Endothelial cell of umbilical vein (primary cell): ENCODE results near the gene PARVA. TPM values are rescaled to one million over a fixed set of nuclear protein-coding genes. Genes with fewer than 3 reads are reported as not detected.

Experiments
- BruUV-seq: library from RNA; stranded (reverse); fragments of 400-500 nt; replicated peaks from 2 replicates; lab custom pipeline; 2021; lab: Mats Ljungman, UMichigan
- CTCF ChIA-PET: fragments of 300-600, 350-600 bp; sonication (Branson Sonifier 250); formaldehyde crosslinking; loops from one replicate; lab custom pipeline; 2021; ENCODE audit warnings: antibody characterized with exemption, inconsistent platforms; lab: Charles Lee
- POLR2A ChIA-PET: fragments of 300-600, 350-600 bp; sonication (Branson Sonifier 250); formaldehyde crosslinking; loops from one replicate; lab custom pipeline; 2021; ENCODE audit warnings: antibody characterized with exemption, inconsistent platforms; lab: Charles Lee
- DNase-seq: peaks from one replicate; pipeline ENCODE4 v3.0.0-alpha.2; 2011; ENCODE audit warnings: low read depth, low spot score
- FAIRE-seq: peaks from 2 replicates; lab custom pipeline; 2011; peaks lifted over from hg19 to GRCh38; lab: Jason Lieb, UNC
- H2AFZ ChIP-seq: 2 replicates; pipeline ENCODE4 v1.6.0; 2012; ENCODE audit warnings: low read depth, low read length, control low read depth, inconsistent platforms
- H3K27ac ChIP-seq: 2 replicates; pipeline ENCODE4 v1.5.1; 2011; ENCODE audit warnings: low read depth, mild to moderate bottlenecking, control low read depth, low read length, moderate library complexity; ENCODE audit not compliant: insufficient read depth
- H3K27me3 ChIP-seq, 2 experiments: 2 replicates each; pipeline versions ENCODE4 v1.6.0 to v1.6.1; 2011; ENCODE audit warnings: low read length in 2 of 2, mixed read lengths in 1 of 2; ENCODE audit not compliant: control insufficient read depth in 2 of 2, insufficient read depth in 2 of 2
- H3K36me3 ChIP-seq, 2 experiments: 2 replicates in 1 of 2; 3 replicates in 1 of 2; pipeline ENCODE4 v1.5.1; 2011; ENCODE audit warnings: low read length in 2 of 2, mild to moderate bottlenecking in 1 of 2, moderate library complexity in 1 of 2; ENCODE audit not compliant: control insufficient read depth in 2 of 2, insufficient read depth in 2 of 2; ENCODE audit errors: extremely low read depth in 1 of 2
- H3K4me1 ChIP-seq: 3 replicates; pipeline ENCODE4 v1.5.1; 2011; ENCODE audit warnings: mild to moderate bottlenecking, low read length; ENCODE audit not compliant: control insufficient read depth, insufficient read depth; ENCODE audit errors: extremely low read depth
- H3K4me2 ChIP-seq: 2 replicates; pipeline ENCODE4 v1.6.1; 2011; ENCODE audit warnings: low read length, control low read depth, mixed read lengths; ENCODE audit not compliant: insufficient read depth
- H3K4me3 ChIP-seq, 3 experiments: fragments of 200-600 bp in 1 of 3; sonication (generic), shearing (Covaris generic) in 1 of 3; replicated peaks in 1 of 3; 2 replicates each; pipeline ENCODE4 v1.5.1; 2011 to 2016; ENCODE audit warnings: control low read depth in 3 of 3, low read length in 3 of 3, mild to moderate bottlenecking in 2 of 3, inconsistent platforms in 1 of 3, low read depth in 1 of 3, moderate library complexity in 1 of 3; ENCODE audit not compliant: insufficient read depth in 1 of 3
- H3K79me2 ChIP-seq: 2 replicates; pipeline ENCODE4 v1.6.0; 2012; ENCODE audit warnings: low read length, inconsistent platforms; ENCODE audit not compliant: control insufficient read depth, insufficient read depth
- H3K9ac ChIP-seq: replicated peaks from 2 replicates; pipeline ENCODE3; 2011; ENCODE audit warnings: low read length, control low read depth; ENCODE audit not compliant: insufficient read depth; ENCODE audit errors: extremely low read depth
- H3K9me1 ChIP-seq: replicated peaks from 3 replicates; pipeline ENCODE4 v1.6.0; 2011; ENCODE audit warnings: mild to moderate bottlenecking, low read length; ENCODE audit not compliant: control insufficient read depth, insufficient read depth; ENCODE audit errors: extremely low read depth
- H3K9me3 ChIP-seq: replicated peaks from 2 replicates; pipeline ENCODE4 v1.5.1; 2012; ENCODE audit warnings: low read length, inconsistent platforms; ENCODE audit not compliant: control insufficient read depth, insufficient read depth
- H4K20me1 ChIP-seq: replicated peaks from 2 replicates; pipeline ENCODE3; 2011; ENCODE audit warnings: mild to moderate bottlenecking, low read length; ENCODE audit not compliant: control insufficient read depth, insufficient read depth; ENCODE audit errors: extremely low read depth
- FOS ChIP-seq: IDR thresholded peaks from 2 replicates; pipeline ENCODE4 v1.6.1; 2011; ENCODE audit warnings: mild to moderate bottlenecking, low read length, moderate library complexity, borderline replicate concordance; ENCODE audit not compliant: insufficient read depth
- MYC ChIP-seq: IDR thresholded peaks from one replicate; pipeline ENCODE4 v1.6.1; 2011; ENCODE audit warnings: mild to moderate bottlenecking, low read depth, low read length
- POLR2A ChIP-seq: IDR thresholded peaks from 2 replicates; pipeline ENCODE4 v1.6.1; 2012; ENCODE audit warnings: low read depth, mild to moderate bottlenecking, control low read depth, low read length
- POLR2AphosphoS5 ChIP-seq: IDR thresholded peaks from 2 replicates; pipeline ENCODE4 v1.6.1; 2012; ENCODE audit warnings: low read depth, mild to moderate bottlenecking, control low read depth, low read length, moderate library complexity; ENCODE audit not compliant: insufficient read depth
- dilution Hi-C: fragments of 300-500 bp; cut with MboI; formaldehyde crosslinking; loops from one replicate; pipeline ENCODE4 v1.15.0; 2019; ENCODE audit warnings: low sequenced_read_pairs; ENCODE audit not compliant: extremely low pct_ligation_motif_present
- intact Hi-C: fragments of 100-400 bp; cut with micrococcal nuclease; formaldehyde crosslinking; loops from one replicate; pipeline ENCODE4 v1.10.0; 2022
- polyA plus RNA-seq, 4 experiments: library from polyadenylated mRNA; depleted of rRNA in 3 of 4; stranded (reverse) in 3 of 4; unstranded in 1 of 4; fragments of >200 nt; gene quantifications; 2 replicates each; pipeline versions ENCODE4 v1.2.1 to v1.2.3, GENCODE V29; 2011 to 2012; ENCODE audit warnings: missing spikeins in 1 of 4
- total RNA-seq: library from RNA; stranded (reverse); gene quantifications from 2 replicates; pipeline ENCODE4 v1.2.3, GENCODE V29; 2021
- TF ChIP-seq, protein P1 (sequence below): IDR thresholded peaks from 2 replicates; pipeline ENCODE4 v1.6.1; 2011; ENCODE audit not compliant: insufficient read depth, insufficient read length
- TF ChIP-seq, protein P2 (sequence below), 2 donors: IDR thresholded peaks; 1 replicate in 1 of 2; 2 replicates in 1 of 2; pipeline ENCODE4 v1.5.1; 2011; ENCODE audit warnings: low read length in 2 of 2, mild to moderate bottlenecking in 2 of 2, moderate library complexity in 2 of 2, control low read depth in 1 of 2, inconsistent platforms in 1 of 2, low read depth in 1 of 2; ENCODE audit not compliant: insufficient read depth in 1 of 2; ENCODE audit errors: extremely low read depth in 1 of 2

The PARVA gene
- total and polyA plus RNA-seq, 2 donors (not counting 3 experiments of a cell fraction or from before 2014, with no cell fraction given): 40.6 to 104 TPM

DNA sequence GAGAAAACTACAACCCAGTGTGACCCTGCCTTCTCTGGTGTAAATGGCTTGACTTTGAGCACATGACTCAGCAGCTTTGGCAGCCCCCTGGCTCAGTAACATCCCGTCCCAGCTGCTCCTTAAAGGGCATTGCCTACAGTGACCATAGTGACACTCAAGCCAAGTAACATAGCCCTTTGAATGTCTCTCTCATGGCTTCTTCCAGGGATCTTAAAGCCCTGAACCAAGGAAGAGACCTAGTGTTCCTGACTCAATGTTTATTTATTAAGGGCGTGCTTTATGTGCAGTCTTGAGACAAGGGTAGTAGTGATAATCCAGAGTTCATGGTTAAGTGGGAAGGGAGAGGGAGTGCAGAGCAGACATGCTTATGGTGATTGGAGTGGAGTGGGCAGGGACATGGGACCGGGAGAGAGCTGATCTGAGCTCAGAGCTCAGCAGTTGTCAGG lies 125.7 kb downstream of the PARVA start:
- CTCF ChIA-PET: interaction anchor here (1.0 kb wide), 1 partner anchor 17 kb away, joined by 3 read pairs; no protein-coding TSS in a partner anchor

More for the DNA sequence above, 125.7 kb downstream of the PARVA start:
- TF ChIP-seq, protein P1, sequence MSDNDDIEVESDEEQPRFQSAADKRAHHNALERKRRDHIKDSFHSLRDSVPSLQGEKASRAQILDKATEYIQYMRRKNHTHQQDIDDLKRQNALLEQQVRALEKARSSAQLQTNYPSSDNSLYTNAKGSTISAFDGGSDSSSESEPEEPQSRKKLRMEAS: no peak
- TF ChIP-seq MYC (no peak), FOS (no peak), POLR2A (no peak), POLR2AphosphoS5 (no peak)
- TF ChIP-seq, protein P2, sequence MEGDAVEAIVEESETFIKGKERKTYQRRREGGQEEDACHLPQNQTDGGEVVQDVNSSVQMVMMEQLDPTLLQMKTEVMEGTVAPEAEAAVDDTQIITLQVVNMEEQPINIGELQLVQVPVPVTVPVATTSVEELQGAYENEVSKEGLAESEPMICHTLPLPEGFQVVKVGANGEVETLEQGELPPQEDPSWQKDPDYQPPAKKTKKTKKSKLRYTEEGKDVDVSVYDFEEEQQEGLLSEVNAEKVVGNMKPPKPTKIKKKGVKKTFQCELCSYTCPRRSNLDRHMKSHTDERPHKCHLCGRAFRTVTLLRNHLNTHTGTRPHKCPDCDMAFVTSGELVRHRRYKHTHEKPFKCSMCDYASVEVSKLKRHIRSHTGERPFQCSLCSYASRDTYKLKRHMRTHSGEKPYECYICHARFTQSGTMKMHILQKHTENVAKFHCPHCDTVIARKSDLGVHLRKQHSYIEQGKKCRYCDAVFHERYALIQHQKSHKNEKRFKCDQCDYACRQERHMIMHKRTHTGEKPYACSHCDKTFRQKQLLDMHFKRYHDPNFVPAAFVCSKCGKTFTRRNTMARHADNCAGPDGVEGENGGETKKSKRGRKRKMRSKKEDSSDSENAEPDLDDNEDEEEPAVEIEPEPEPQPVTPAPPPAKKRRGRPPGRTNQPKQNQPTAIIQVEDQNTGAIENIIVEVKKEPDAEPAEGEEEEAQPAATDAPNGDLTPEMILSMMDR (IDR thresholded peaks at IDR 0.05; ENCODE audit: extremely low read depth in 1 of 2, insufficient read depth in 1 of 2, low read depth in 1 of 2, low read length in 2 of 2): no peak
- BruUV-seq: no TSS peak
- intact Hi-C loops (loop anchor here (10.0 kb wide), 1 partner anchor 168 kb away; no protein-coding TSS in a partner anchor), dilution Hi-C loops (no loop called here)
- Histone ChIP-seq H3K27ac (no peak overlapping the region), H3K79me2 (no peaks in the 10 kb centered on the region), H3K9me3 (no peaks in the 10 kb centered on the region), H3K4me2 (no peak overlapping the region), H4K20me1 (no peaks in the 10 kb centered on the region), H3K27me3 (no peaks in the 10 kb centered on the region), H3K9me1 (no peaks in the 10 kb centered on the region), H3K36me3 (peaks cover 5 to 19% of the 10 kb centered on the region in 2 experiments), H3K4me1 (peaks cover under 1% of the 10 kb centered on the region), H3K4me3 (no peak overlapping the region), H3K9ac (no peak overlapping the region), H2AFZ (no peak overlapping the region)
- POLR2A ChIA-PET: no interaction called here
- FAIRE-seq (no peak), DNase-seq (no peak)
